MCF 10A (cell line): ENCODE results near the gene RDH14. TPM values are rescaled to one million over a fixed set of nuclear protein-coding genes. Genes with fewer than 3 reads are reported as not detected.

Source experiments
- Bru-seq: library from RNA; stranded (reverse); fragments of 400-500 nt; gene quantifications from one replicate; lab custom pipeline; 2021; lab: Mats Ljungman, UMichigan
- BruChase-seq, 2 experiments: library from RNA; stranded (reverse); fragments of 400-500 nt; gene quantifications; one replicate each; lab custom pipeline; 2021; lab: Mats Ljungman, UMichigan
- BruUV-seq: library from RNA; stranded (reverse); fragments of 400-500 nt; replicated peaks from 2 replicates; lab custom pipeline; 2021; lab: Mats Ljungman, UMichigan
- CTCF ChIA-PET: fragments of 300-600 bp; sonication (Branson Sonifier 250); formaldehyde crosslinking; extraction: SDS; loops from one replicate; lab custom pipeline; 2021; ENCODE audit warnings: antibody characterized with exemption, inconsistent platforms; lab: Yijun Ruan, JAX
- POLR2A ChIA-PET: fragments of 300-600, 350-650 bp; sonication (Branson Sonifier 250); formaldehyde crosslinking; extraction: SDS; loops from one replicate; lab custom pipeline; 2020; ENCODE audit warnings: antibody characterized with exemption, inconsistent platforms; lab: Yijun Ruan, JAX
- DNase-seq: peaks from one replicate; pipeline ENCODE4 v3.0.0-alpha.2; 2018; ENCODE audit not compliant: unreplicated experiment
- H3K27ac Mint-ChIP-seq: one replicate; pipeline ENCODE4 v1.8.0; 2022; ENCODE audit warnings: mild to moderate bottlenecking, low read depth, mixed read lengths; ENCODE audit not compliant: unreplicated experiment
- H3K27me3 Mint-ChIP-seq: one replicate; pipeline ENCODE4 v1.8.0; 2022; ENCODE audit warnings: mixed read lengths; ENCODE audit not compliant: insufficient read depth, unreplicated experiment
- H3K36me3 Mint-ChIP-seq: one replicate; pipeline ENCODE4 v1.8.0; 2022; ENCODE audit warnings: mild to moderate bottlenecking, moderate library complexity, mixed read lengths; ENCODE audit not compliant: insufficient read depth, unreplicated experiment
- H3K4me1 Mint-ChIP-seq: one replicate; pipeline ENCODE4 v1.8.0; 2022; ENCODE audit warnings: mixed read lengths; ENCODE audit not compliant: insufficient read depth, unreplicated experiment
- H3K4me3 Mint-ChIP-seq: one replicate; pipeline ENCODE4 v1.8.0; 2022; ENCODE audit warnings: mild to moderate bottlenecking, moderate library complexity, mixed read lengths; ENCODE audit not compliant: unreplicated experiment
- H3K9me3 Mint-ChIP-seq: one replicate; pipeline ENCODE4 v1.8.0; 2022; ENCODE audit warnings: mixed read lengths; ENCODE audit not compliant: unreplicated experiment
- CTCF ChIP-seq: fragments of 200-600 bp; IDR thresholded peaks from one replicate; pipeline ENCODE4 v1.8.0; 2022; ENCODE audit warnings: antibody characterized with exemption, mild to moderate bottlenecking; ENCODE audit not compliant: unreplicated experiment
- intact Hi-C: fragments of 100-400 bp; cut with micrococcal nuclease; formaldehyde crosslinking; loops from 2 replicates; pipeline ENCODE4 v1.14.1; 2022
- long read RNA-seq: library from polyadenylated mRNA; stranded (forward); transcript quantifications from one replicate; pipeline ENCODE4 v2.0.0, GENCODE V29; 2022
- total RNA-seq: library from RNA; stranded (reverse); gene quantifications from 2 replicates; pipeline ENCODE4 v1.2.3, GENCODE V29; 2022

Gene RDH14, protein sequence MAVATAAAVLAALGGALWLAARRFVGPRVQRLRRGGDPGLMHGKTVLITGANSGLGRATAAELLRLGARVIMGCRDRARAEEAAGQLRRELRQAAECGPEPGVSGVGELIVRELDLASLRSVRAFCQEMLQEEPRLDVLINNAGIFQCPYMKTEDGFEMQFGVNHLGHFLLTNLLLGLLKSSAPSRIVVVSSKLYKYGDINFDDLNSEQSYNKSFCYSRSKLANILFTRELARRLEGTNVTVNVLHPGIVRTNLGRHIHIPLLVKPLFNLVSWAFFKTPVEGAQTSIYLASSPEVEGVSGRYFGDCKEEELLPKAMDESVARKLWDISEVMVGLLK
- 14.5 and 19.2 TPM in 2 replicates for total RNA-seq
- Bru-seq, nascent RNA, result percentile 91 among the genes with signal in this experiment
- BruChase-seq, experiment 1, labeled RNA remaining after a 6-hour chase, result percentile 81 among the genes with signal in this experiment
- percentile 98 among the genes with signal in this experiment for BruChase-seq, experiment 2, labeled RNA remaining after a 2-hour chase
- long read RNA-seq, transcript RDH14-201 (2 exons, 1,587 nt), result major isoform, 71 of 82 reads
- long read RNA-seq, partial matches to known transcripts, result 0 of 82 reads
- long read RNA-seq, other reads (novel, unspliced or antisense), result 8 of 82 reads

GRCh38 chr2:18560031-18560796, at the start of gene RDH14:
TSS of gene RDH14 (minus strand) at chr2:18560653. CDS start at chr2:18560572, 81 bp downstream.
- ChIA-PET POLR2A (interaction anchor here (0.6 to 3.5 kb wide), 25 partner anchors 9 to 1119 kb away, joined by 3 to 15 read pairs (median 4); partner anchors contain the start of gene NT5C1B), CTCF (interaction anchor here (0.5 to 2.2 kb wide), 7 partner anchors 10 to 802 kb away, joined by 3 to 8 read pairs (median 4); no protein-coding TSS in a partner anchor)
- BruUV-seq, result no TSS peak
- intact Hi-C loops, result loop anchor here (10.0 kb wide), 1 partner anchor 155 kb away; no protein-coding TSS in a partner anchor
- H3K36me3 Mint-ChIP-seq, result peaks cover 11% of the 10 kb centered on the region
- no peak for TF ChIP-seq CTCF
- peaks cover 6% of the 10 kb centered on the region for H3K9me3 Mint-ChIP-seq
- DNase-seq, result peak; percentile 93
- no peaks in the 10 kb centered on the region for H3K27me3 Mint-ChIP-seq
- H3K27ac Mint-ChIP-seq, result peak within 1 kb of the TSS; percentile 94
- peaks cover 16% of the 10 kb centered on the region for H3K4me1 Mint-ChIP-seq
- peak within 1 kb of the TSS; percentile 91 for H3K4me3 Mint-ChIP-seq

DNA sequence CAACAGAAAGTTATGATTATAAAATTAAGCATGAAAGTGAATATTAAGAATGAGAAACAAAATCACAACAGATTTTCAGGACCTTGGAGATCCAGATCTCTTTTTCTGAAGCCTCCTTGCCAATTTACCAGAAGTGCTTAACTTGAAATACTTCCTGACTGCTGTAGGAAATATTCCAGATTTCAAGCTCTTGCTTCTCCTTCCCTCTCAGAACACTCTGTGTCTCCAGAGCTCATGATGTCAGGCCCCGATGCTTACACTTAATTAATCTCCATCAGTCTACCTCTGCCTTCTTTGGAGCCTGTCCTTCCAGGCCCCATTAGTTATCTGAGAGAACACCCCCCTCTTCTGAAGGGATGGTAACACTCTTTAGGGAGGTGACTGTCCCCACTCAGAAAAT, 49.6 kb upstream of the RDH14 start:
- CTCF ChIA-PET, result interaction anchor here (1.0 kb wide), 1 partner anchor 144 kb away, joined by 3 read pairs; no protein-coding TSS in a partner anchor
- no peaks in the 10 kb centered on the region for H3K27me3 Mint-ChIP-seq
- POLR2A ChIA-PET, result interaction anchor here (1.3 to 1.4 kb wide), 2 partner anchors 9 to 50 kb away, joined by 3 to 4 read pairs; partner anchors contain the start of gene RDH14
- H3K9me3 Mint-ChIP-seq, result no peaks in the 10 kb centered on the region
- H3K36me3 Mint-ChIP-seq, result no peaks in the 10 kb centered on the region
- intact Hi-C loops, result no loop called here
- no peak overlapping the region for H3K27ac Mint-ChIP-seq
- no peaks in the 10 kb centered on the region for H3K4me1 Mint-ChIP-seq
- no peak for TF ChIP-seq CTCF
- BruUV-seq, result no TSS peak
- no peak overlapping the region for H3K4me3 Mint-ChIP-seq
- DNase-seq, result no peak

DNA sequence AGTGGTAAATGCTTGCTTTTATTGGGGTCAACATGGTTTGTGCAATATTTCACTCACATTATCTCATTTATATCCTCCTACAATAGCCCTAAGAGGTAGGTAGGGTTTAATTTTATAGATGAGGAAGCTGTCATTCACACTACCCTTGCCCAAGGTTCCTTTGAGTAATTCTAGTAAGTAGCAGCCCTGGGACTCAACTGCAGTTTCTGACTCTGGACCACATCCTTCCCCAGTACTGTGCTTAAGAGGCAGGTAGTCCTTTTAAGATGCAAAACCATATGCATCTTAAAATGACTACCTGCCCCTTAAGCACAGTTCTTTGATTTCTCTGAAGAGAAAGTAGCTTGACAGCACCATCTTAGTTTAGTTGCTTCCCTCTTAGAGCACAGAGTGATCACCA, 44.7 kb upstream of the RDH14 start:
- no peak overlapping the region for H3K27ac Mint-ChIP-seq
- H3K9me3 Mint-ChIP-seq, result no peaks in the 10 kb centered on the region
- POLR2A ChIA-PET, result no interaction called here
- H3K36me3 Mint-ChIP-seq, result no peaks in the 10 kb centered on the region
- H3K4me3 Mint-ChIP-seq, result no peak overlapping the region
- BruUV-seq, result no TSS peak
- no peaks in the 10 kb centered on the region for H3K4me1 Mint-ChIP-seq
- CTCF ChIA-PET, result interaction anchor here (0.7 to 1.0 kb wide), 2 partner anchors 10 to 46 kb away, joined by 3 to 4 read pairs; no protein-coding TSS in a partner anchor
- no peaks in the 10 kb centered on the region for H3K27me3 Mint-ChIP-seq
- DNase-seq, result no peak
- intact Hi-C loops, result no loop called here
- no peak for TF ChIP-seq CTCF
